Ectodermal cell (in vitro differentiated cells): ENCODE measurements around the gene GREB1. TPM values are rescaled to one million over a fixed set of nuclear protein-coding genes. Genes with fewer than 3 reads are reported as not detected.
A peak's percentile ranks its signal among the peaks of the same experiment; 100 is the strongest.

Source experiments
- H3K27ac ChIP-seq: 2 replicates; pipeline ENCODE4 v1.7.0; 2013; ENCODE audit warnings: mild to moderate bottlenecking, low read depth, low read length; ENCODE audit not compliant: insufficient read depth, poor library complexity, severe bottlenecking
- H3K27me3 ChIP-seq: 2 replicates; pipeline ENCODE4 v1.7.0; 2013; ENCODE audit warnings: mild to moderate bottlenecking, low read length; ENCODE audit not compliant: insufficient read depth, control insufficient read depth, poor library complexity, severe bottlenecking
- H3K36me3 ChIP-seq: one replicate; pipeline ENCODE4 v1.7.0; 2013; ENCODE audit warnings: low read length; ENCODE audit not compliant: control insufficient read depth, insufficient read depth
- H3K4me1 ChIP-seq: one replicate; pipeline ENCODE4 v1.7.0; 2013; ENCODE audit warnings: low read length; ENCODE audit not compliant: control insufficient read depth, insufficient read depth
- H3K4me3 ChIP-seq: 2 replicates; pipeline ENCODE4 v1.7.0; 2013; ENCODE audit warnings: low read depth, low read length, control low read depth; ENCODE audit not compliant: insufficient read depth
- H3K9me3 ChIP-seq: 2 replicates; pipeline ENCODE4 v1.7.0; 2013; ENCODE audit warnings: mild to moderate bottlenecking, low read length, moderate library complexity; ENCODE audit not compliant: control insufficient read depth
- WGBS, 2 experiments: methylation state at CpG; one replicate each; pipeline ENCODE4 v1.1.7; 2013; ENCODE audit warnings: missing lambda C conversion rate in 2 of 2; 5-methylcytosine and 5-hydroxymethylcytosine counted together
- polyA plus RNA-seq, 4 experiments: library from polyadenylated mRNA; stranded (reverse); fragments of 50-300 nt; gene quantifications; one replicate each; pipeline ENCODE4 v1.2.3, GENCODE V29; 2013

GREB1 gene
- polyA plus RNA-seq (2013, experiment 1 of 4), result 57.5 TPM
- polyA plus RNA-seq (2013, experiment 2 of 4), result 79.8 TPM
- polyA plus RNA-seq (2013, experiment 3 of 4), result 31.1 TPM
- polyA plus RNA-seq (2013, experiment 4 of 4), result 42.3 TPM

DNA sequence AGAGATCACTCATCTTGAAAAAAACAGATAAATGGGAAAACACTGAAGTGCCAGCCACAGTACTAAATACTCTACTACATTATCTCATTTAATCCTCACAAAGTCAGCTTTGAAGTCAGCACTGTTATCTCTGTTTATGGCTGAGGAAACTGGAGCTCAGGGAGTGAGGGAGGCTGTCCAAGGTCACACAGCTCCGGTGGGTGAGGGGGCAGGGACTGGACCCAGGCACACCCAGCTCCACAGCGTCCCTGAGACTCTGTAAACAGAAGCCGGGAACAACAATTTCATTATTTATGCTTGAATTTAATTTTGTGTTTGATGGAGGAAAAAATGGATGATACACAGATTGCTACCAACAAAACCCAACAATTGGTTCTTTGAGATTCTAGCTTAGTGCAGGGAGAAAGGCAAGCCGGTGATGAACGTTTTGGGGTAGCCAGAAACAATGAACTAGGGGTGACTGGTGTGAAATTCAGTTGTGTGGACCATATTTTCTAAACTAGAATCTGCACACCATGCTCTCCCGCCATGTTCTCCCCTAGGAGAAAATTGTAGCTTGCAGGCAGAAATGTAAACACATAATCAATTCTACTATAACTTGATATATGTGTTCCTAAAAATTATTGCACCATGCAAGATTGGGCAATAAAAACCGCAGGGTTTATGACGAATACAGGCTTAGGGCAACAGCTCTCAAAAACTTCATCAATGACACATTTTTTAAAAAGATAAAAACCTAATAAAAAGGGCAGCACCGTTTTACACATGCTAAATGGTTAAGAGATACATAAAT lies at the start of gene GREB1:
GREB1 (plus strand) TSS at position 768 of the 793 bp plus-strand sequence. CDS start 22,570 bp downstream, outside the sequence.
- H3K4me1 ChIP-seq, result no peaks in the 10 kb centered on the region
- no peak within 1 kb of the TSS for H3K4me3 ChIP-seq
- H3K36me3 ChIP-seq, result peaks cover 3% of the 10 kb centered on the region
- H3K9me3 ChIP-seq, result no peaks in the 10 kb centered on the region
- no peaks in the 10 kb centered on the region for H3K27me3 ChIP-seq
- H3K27ac ChIP-seq, result no peak within 1 kb of the TSS
- 94 to 96% methylated on average over 8 to 9 of the region's 9 CpGs for WGBS, 2 experiments

DNA sequence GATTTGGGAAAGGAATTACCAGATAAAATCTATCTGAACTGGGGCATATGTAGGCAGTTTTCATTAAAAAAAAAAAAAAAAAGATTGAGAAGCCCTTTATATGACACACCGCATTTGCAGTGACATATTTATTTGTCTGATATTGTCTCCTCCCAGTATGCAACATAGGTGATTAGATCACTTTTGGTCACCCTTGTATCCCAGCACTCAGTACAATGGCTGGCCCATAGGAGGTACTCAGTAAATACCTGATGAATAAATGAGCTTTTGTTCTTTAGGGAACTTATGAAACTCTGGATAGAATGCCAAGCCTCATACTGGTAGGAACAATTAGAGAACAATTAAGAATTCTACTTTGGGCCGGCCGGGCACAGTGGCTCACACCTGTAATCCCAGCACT lies 45.0 kb upstream of the GREB1 start:
- Histone ChIP-seq H3K4me1 (peaks cover 15% of the 10 kb centered on the region), H3K27ac (no peak overlapping the region), H3K4me3 (no peak overlapping the region), H3K36me3 (peaks cover 3% of the 10 kb centered on the region), H3K27me3 (no peaks in the 10 kb centered on the region), H3K9me3 (no peaks in the 10 kb centered on the region)
- 59 to 62% methylated on average over 3 of the region's 3 CpGs for WGBS, 2 experiments

GRCh38 chr2:11490194-11490593 lies 43.7 kb upstream of the GREB1 start:
- Histone ChIP-seq H3K27me3 (no peaks in the 10 kb centered on the region), H3K9me3 (no peaks in the 10 kb centered on the region), H3K4me1 (peaks cover 22% of the 10 kb centered on the region), H3K27ac (no peak overlapping the region), H3K4me3 (no peak overlapping the region), H3K36me3 (peaks cover 3% of the 10 kb centered on the region)
- 93 to 94% methylated on average over 4 to 5 of the region's 5 CpGs for WGBS, 2 experiments

DNA sequence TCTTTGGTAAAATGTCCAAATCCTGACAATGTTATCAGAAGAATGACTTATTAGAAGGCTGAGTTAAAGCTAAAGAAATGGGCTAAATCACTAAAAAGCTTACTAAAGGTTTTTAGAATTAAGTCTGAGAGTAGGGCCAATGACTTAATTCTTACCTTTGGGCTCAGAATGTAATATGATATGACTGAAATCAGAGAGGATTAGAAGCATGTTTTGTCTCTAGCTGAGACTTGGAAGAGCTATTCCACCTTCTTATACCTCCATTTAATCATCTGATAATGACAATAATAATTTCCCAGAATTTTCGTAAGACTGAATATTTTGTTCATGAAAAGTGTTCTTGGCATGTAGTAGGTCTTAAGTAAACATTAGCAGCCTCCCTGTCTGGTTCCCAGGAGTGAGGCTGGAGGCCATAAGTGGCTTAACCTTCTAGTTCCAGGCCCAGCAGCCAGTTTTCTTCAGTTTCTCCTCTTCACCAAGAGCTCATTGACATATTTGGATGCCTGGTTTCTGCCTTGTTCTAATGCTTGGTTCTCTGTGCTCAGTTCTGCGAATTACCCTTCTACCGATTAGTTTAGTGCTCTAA lies 42.4 kb upstream of the GREB1 start:
- Histone ChIP-seq H3K4me1 (peaks cover 32% of the 10 kb centered on the region), H3K9me3 (no peaks in the 10 kb centered on the region), H3K4me3 (no peak overlapping the region), H3K27ac (no peak overlapping the region), H3K27me3 (no peaks in the 10 kb centered on the region), H3K36me3 (peaks cover 3% of the 10 kb centered on the region)
- WGBS, 2 experiments, result 64 to 96% methylated on average over 2 to 3 of the region's 3 CpGs

DNA sequence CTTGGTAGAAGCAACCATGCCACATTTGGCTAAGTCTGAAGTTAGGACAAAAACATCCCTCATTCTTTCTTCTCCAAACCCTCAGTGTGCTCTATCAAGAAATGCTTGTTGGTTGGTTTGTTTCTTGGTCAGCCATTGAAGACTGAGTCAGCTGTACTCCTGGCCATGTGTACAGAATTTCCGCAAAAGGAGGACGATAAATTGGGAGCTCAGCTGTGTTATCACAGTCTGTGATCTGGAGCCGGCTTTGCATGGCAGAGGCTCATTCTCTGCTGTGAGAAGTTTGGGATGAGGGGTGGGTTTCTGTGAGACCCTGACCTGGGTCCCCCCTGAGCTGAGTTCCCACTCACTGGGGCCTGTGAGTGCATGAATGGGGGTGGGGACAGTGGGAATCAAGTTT lies 41.6 kb upstream of the GREB1 start:
- H3K36me3 ChIP-seq, result peaks cover 3% of the 10 kb centered on the region
- H3K9me3 ChIP-seq, result no peaks in the 10 kb centered on the region
- H3K4me3 ChIP-seq, result no peak overlapping the region
- H3K27me3 ChIP-seq, result no peaks in the 10 kb centered on the region
- no peak overlapping the region for H3K27ac ChIP-seq
- peaks cover 32% of the 10 kb centered on the region for H3K4me1 ChIP-seq
- 93 to 95% methylated on average over 3 of the region's 3 CpGs for WGBS, 2 experiments

- peaks cover 3% of the 10 kb centered on the region for H3K36me3 ChIP-seq
- 91 to 100% methylated on average over 1 of the region's 1 CpG for WGBS, 2 experiments
- H3K9me3 ChIP-seq, result no peaks in the 10 kb centered on the region
- H3K27ac ChIP-seq, result no peak overlapping the region
- peaks cover 35% of the 10 kb centered on the region for H3K4me1 ChIP-seq
- no peak overlapping the region for H3K4me3 ChIP-seq
- no peaks in the 10 kb centered on the region for H3K27me3 ChIP-seq
Measured at GRCh38 chr2:11492720-11493119, 41.1 kb upstream of the GREB1 start.

GRCh38 chr2:11493282-11493681 lies 40.6 kb upstream of the GREB1 start:
- peaks cover 40% of the 10 kb centered on the region for H3K4me1 ChIP-seq
- H3K36me3 ChIP-seq, result peaks cover 3% of the 10 kb centered on the region
- no peaks in the 10 kb centered on the region for H3K27me3 ChIP-seq
- H3K4me3 ChIP-seq, result no peak overlapping the region
- H3K27ac ChIP-seq, result no peak overlapping the region
- no peaks in the 10 kb centered on the region for H3K9me3 ChIP-seq
- WGBS, 2 experiments, result 95 to 96% methylated on average over 5 to 6 of the region's 6 CpGs

- Histone ChIP-seq H3K27ac (no peak overlapping the region), H3K36me3 (peaks cover 3% of the 10 kb centered on the region), H3K4me1 (peaks cover 51% of the 10 kb centered on the region), H3K9me3 (no peaks in the 10 kb centered on the region), H3K27me3 (no peaks in the 10 kb centered on the region), H3K4me3 (no peak overlapping the region)
- 96 to 97% methylated on average over 2 of the region's 2 CpGs for WGBS, 2 experiments
Measured at GRCh38 chr2:11494310-11494709, 39.5 kb upstream of the GREB1 start.

GRCh38 chr2:11495844-11496681 lies 37.8 kb upstream of the GREB1 start:
- H3K4me3 ChIP-seq, result no peak overlapping the region
- H3K4me1 ChIP-seq, result peaks cover 58% of the 10 kb centered on the region

More at GRCh38 chr2:11495844-11496681, 37.8 kb upstream of the GREB1 start:
- no peaks in the 10 kb centered on the region for H3K36me3 ChIP-seq
- WGBS, 2 experiments, result 17 to 29% methylated on average over 28 to 30 of the region's 30 CpGs
- H3K9me3 ChIP-seq, result no peaks in the 10 kb centered on the region
- H3K27me3 ChIP-seq, result no peaks in the 10 kb centered on the region
- peak overlapping the region; percentile 75 for H3K27ac ChIP-seq
